ENCODE data around the gene HOXA11. TPM values are rescaled to one million over a fixed set of nuclear protein-coding genes. Genes with fewer than 3 reads are reported as not detected.

Gene HOXA11
- total RNA-seq, 2 donors from 2014 or later = not detected

DNA sequence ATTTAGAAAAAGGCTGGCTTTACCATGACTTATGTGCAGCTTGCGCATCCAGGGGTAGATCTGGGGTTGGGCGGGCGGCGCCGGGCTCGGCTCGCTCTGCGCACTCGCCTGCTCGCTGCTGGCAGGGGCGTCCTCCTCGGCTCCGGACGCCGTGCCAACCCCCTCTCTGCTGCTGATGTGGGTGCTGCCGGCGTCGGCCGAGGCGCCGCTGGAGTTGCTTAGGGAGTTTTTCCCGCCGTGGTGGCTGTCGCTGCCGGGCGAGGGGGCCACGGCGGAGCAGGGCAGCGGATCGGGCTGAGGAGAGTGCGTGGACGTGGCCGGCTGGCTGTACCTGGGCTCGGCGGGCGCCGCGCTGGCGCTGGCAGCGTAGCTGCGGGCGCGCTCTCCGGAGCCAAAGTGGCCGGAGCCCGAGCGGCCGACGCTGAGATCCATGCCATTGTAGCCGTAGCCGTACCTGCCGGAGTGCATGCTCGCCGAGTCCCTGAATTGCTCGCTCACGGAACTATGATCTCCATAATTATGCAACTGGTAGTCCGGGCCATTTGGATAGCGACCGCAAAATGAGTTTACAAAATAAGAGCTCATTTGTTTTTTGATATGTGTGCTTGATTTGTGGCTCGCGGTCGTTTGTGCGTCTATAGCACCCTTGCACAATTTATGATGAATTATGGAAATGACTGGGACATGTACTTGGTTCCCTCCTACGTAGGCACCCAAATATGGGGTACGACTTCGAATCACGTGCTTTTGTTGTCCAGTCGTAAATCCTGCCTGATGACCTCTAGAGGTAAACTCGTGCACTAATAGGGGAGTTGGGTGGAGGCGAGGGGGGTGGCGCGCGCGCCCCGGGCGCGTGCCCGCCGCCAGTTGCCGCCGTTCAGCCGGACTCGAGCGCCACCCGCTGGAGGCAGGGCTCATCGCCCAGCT, 41.7 kb downstream of the HOXA11 start, which contains the start of gene HOXA5:
Gene HOXA5 (minus strand): TSS at position 659 of the 927 bp plus-strand sequence. CDS start 74 bp downstream, at position 585.
- Histone ChIP-seq H3K27ac (peak within 1 kb of the TSS in 1 of 2 donors; percentile 21), H3K27me3 (peaks cover 48 to 89% of the 10 kb centered on the region in 2 donors), H3K4me1 (peaks cover 0 to 54% of the 10 kb centered on the region in 2 donors), H3K9me3 (no peaks in the 10 kb centered on the region), H3K4me3 (peak within 1 kb of the TSS; percentile 25 to 55), H3K36me3 (no peaks in the 10 kb centered on the region)
- DNase-seq (ENCODE audit: low spot score) = no peak
- TF ChIP-seq, protein P1, sequence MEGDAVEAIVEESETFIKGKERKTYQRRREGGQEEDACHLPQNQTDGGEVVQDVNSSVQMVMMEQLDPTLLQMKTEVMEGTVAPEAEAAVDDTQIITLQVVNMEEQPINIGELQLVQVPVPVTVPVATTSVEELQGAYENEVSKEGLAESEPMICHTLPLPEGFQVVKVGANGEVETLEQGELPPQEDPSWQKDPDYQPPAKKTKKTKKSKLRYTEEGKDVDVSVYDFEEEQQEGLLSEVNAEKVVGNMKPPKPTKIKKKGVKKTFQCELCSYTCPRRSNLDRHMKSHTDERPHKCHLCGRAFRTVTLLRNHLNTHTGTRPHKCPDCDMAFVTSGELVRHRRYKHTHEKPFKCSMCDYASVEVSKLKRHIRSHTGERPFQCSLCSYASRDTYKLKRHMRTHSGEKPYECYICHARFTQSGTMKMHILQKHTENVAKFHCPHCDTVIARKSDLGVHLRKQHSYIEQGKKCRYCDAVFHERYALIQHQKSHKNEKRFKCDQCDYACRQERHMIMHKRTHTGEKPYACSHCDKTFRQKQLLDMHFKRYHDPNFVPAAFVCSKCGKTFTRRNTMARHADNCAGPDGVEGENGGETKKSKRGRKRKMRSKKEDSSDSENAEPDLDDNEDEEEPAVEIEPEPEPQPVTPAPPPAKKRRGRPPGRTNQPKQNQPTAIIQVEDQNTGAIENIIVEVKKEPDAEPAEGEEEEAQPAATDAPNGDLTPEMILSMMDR (IDR thresholded peaks at IDR 0.05) = peak in 1 of 2 donors; percentile 63

- H3K4me3 ChIP-seq = peak overlapping the region; percentile 25 to 55
- TF ChIP-seq, protein P1 (IDR thresholded peaks at IDR 0.05) = no peak
- H3K27me3 ChIP-seq = peaks cover 48 to 82% of the 10 kb centered on the region in 2 donors
- peaks cover 0 to 47% of the 10 kb centered on the region in 2 donors for H3K4me1 ChIP-seq
- no peaks in the 10 kb centered on the region for H3K36me3 ChIP-seq
- H3K9me3 ChIP-seq = no peaks in the 10 kb centered on the region
- H3K27ac ChIP-seq = no peak overlapping the region
- DNase-seq (ENCODE audit: low spot score) = no peak
Measured at GRCh38 chr7:27142580-27143022, 42.4 kb downstream of the HOXA11 start.

GRCh38 chr7:27141923-27142579, 43.0 kb downstream of the HOXA11 start:
- DNase-seq (ENCODE audit: low spot score) = no peak
- TF ChIP-seq, protein P1 (IDR thresholded peaks at IDR 0.05) = no peak
- H3K4me1 ChIP-seq = peaks cover 0 to 43% of the 10 kb centered on the region in 2 donors
- peaks cover 46 to 77% of the 10 kb centered on the region in 2 donors for H3K27me3 ChIP-seq
- no peaks in the 10 kb centered on the region for H3K36me3 ChIP-seq
- H3K27ac ChIP-seq = no peak overlapping the region
- H3K9me3 ChIP-seq = no peaks in the 10 kb centered on the region
- peak overlapping the region; percentile 25 to 55 for H3K4me3 ChIP-seq

DNA sequence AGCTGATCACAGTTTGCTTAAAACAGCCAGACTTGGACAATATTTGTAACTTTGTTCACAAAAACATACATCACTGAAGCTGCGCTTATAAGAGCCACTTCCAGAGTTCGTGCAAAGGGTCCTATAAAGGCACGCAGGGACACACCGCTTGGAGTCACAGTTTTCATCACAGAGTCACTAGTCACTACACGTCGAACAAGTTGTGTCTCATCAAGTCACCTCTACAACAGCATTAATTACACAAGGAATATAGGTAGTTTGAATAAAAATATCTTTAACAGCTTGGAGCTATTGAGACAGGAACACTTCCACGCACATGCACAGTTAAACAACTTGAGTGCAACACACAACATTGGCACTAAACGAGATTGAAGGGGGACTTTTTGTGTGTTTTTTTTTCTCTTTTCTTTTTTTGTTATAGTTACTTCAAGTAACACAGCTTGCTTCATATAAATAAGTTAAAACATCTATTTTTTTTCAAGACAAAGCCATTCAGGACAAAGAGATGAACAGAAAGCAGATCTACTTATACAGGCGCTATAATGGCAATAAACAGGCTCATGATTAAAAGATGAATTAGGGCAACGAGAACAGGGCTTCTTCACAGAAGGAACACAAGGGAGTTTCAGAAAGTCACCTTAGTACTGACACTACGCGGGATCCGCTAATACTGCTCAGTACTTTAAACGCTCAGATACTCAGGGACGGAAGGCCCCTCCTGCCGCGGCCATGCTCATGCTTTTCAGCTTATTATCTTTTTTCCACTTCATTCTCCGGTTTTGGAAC, 43.7 kb downstream of the HOXA11 start:
- no peak overlapping the region for H3K27ac ChIP-seq
- H3K4me3 ChIP-seq = no peak overlapping the region
- no peak for DNase-seq (ENCODE audit: low spot score)
- TF ChIP-seq, protein P1 (IDR thresholded peaks at IDR 0.05) = no peak
- no peaks in the 10 kb centered on the region for H3K36me3 ChIP-seq
- no peaks in the 10 kb centered on the region for H3K9me3 ChIP-seq
- H3K27me3 ChIP-seq = peaks cover 49 to 71% of the 10 kb centered on the region in 2 donors
- peaks cover 0 to 43% of the 10 kb centered on the region in 2 donors for H3K4me1 ChIP-seq

GRCh38 chr7:27140126-27140857, 44.7 kb downstream of the HOXA11 start:
- no peak overlapping the region for H3K4me3 ChIP-seq
- peaks cover 0 to 39% of the 10 kb centered on the region in 2 donors for H3K4me1 ChIP-seq
- H3K27me3 ChIP-seq = peaks cover 49 to 71% of the 10 kb centered on the region in 2 donors

More at GRCh38 chr7:27140126-27140857, 44.7 kb downstream of the HOXA11 start:
- Histone ChIP-seq H3K27ac (no peak overlapping the region), H3K36me3 (no peaks in the 10 kb centered on the region), H3K9me3 (no peaks in the 10 kb centered on the region)
- TF ChIP-seq, protein P1 (IDR thresholded peaks at IDR 0.05) = no peak
- DNase-seq (ENCODE audit: low spot score) = no peak
